Activated T-helper 1 cell treated with anti-CD3 and anti-CD28 coated beads, Interleukin-12 subunit alpha, Interleukin-12 subunit beta, Interleukin-2, Interleukin-4 antibody, amounts not matched to agents 30 ng/mL and 10 ng/mL and 1 ng/mL, durations not matched to agents 14 hours and 24 hours and 36 hours (primary cell): ENCODE data around the gene SCAMP4. TPM values are rescaled to one million over a fixed set of nuclear protein-coding genes. Genes with fewer than 3 reads are reported as not detected.

ENCODE experiments used
- DNase-seq: peaks from one replicate; pipeline ENCODE4 v3.0.0; 2021; ENCODE audit warnings: low spot score
- H3K27ac Mint-ChIP-seq: one replicate; pipeline ENCODE4 v1.8.0; 2021; ENCODE audit warnings: mild to moderate bottlenecking, mixed read lengths
- H3K27me3 Mint-ChIP-seq: one replicate; pipeline ENCODE4 v1.8.0; 2022; ENCODE audit warnings: mild to moderate bottlenecking, moderate library complexity, mixed read lengths; ENCODE audit not compliant: insufficient read depth
- H3K36me3 Mint-ChIP-seq: one replicate; pipeline ENCODE4 v1.8.0; 2021; ENCODE audit warnings: low read depth, mixed read lengths
- H3K4me1 Mint-ChIP-seq: one replicate; pipeline ENCODE4 v1.8.0; 2021; ENCODE audit warnings: low read depth, mixed read lengths
- H3K4me3 Mint-ChIP-seq: one replicate; pipeline ENCODE4 v1.8.0; 2021; ENCODE audit warnings: mild to moderate bottlenecking, moderate library complexity, mixed read lengths
- H3K9me3 Mint-ChIP-seq: one replicate; pipeline ENCODE4 v1.8.0; 2021; ENCODE audit warnings: mixed read lengths
- intact Hi-C: fragments of 100-400 bp; cut with micrococcal nuclease; formaldehyde crosslinking; loops from one replicate; pipeline ENCODE4 v1.15.1; 2024
- total RNA-seq: library from RNA; stranded (reverse); gene quantifications from 2 replicates; pipeline ENCODE4 v1.2.3, GENCODE V29; 2022

SCAMP4 gene
- 38.0 and 41.5 TPM in 2 replicates for total RNA-seq

GRCh38 chr19:1905110-1905862 lies at the start of gene SCAMP4, which contains the start of gene ADAT3:
SCAMP4 (plus strand) TSS chr19:1905399; CDS start chr19:1915020, 9,621 bp downstream.
ADAT3 (plus strand) TSS chr19:1905399; CDS start chr19:1912048, 6,649 bp downstream.
- peaks cover 3% of the 10 kb centered on the region for H3K36me3 Mint-ChIP-seq

GRCh38 chr19:1855828-1856255 lies 49.4 kb upstream of the SCAMP4 start:
- H3K4me3 Mint-ChIP-seq, result peak overlapping the region; percentile 80
- intact Hi-C loops, result loop anchor here (1.0 kb wide), 2 partner anchors 7 to 44 kb away; partner anchors contain the start of genes ATP8B3 and KLF16
- peaks cover 27% of the 10 kb centered on the region for H3K4me1 Mint-ChIP-seq
- H3K36me3 Mint-ChIP-seq, result peaks cover 4% of the 10 kb centered on the region
- no peaks in the 10 kb centered on the region for H3K9me3 Mint-ChIP-seq
- H3K27me3 Mint-ChIP-seq, result no peaks in the 10 kb centered on the region
- DNase-seq, result peak; percentile 27
- H3K27ac Mint-ChIP-seq, result peak overlapping the region; percentile 86

More at GRCh38 chr19:1905110-1905862, at the start of gene SCAMP4, which contains the start of gene ADAT3:
- Mint-ChIP-seq H3K4me1 (peaks cover 27% of the 10 kb centered on the region), H3K4me3 (peak within 1 kb of the TSS; percentile 90), H3K27me3 (no peaks in the 10 kb centered on the region), H3K27ac (peak within 1 kb of the TSS; percentile 83), H3K9me3 (no peaks in the 10 kb centered on the region)
- DNase-seq, result peak; percentile 99
- intact Hi-C loops, result loop anchor here (1.0 to 2.0 kb wide), 7 partner anchors 8 to 246 kb away; partner anchors contain the start of genes ABHD17A, AP3D1 and REXO1

- Mint-ChIP-seq H3K4me3 (peak overlapping the region; percentile 80), H3K9me3 (no peaks in the 10 kb centered on the region), H3K36me3 (peaks cover 4% of the 10 kb centered on the region), H3K4me1 (peaks cover 32% of the 10 kb centered on the region), H3K27ac (peak overlapping the region; percentile 86), H3K27me3 (no peaks in the 10 kb centered on the region)
- no peak for DNase-seq
- intact Hi-C loops, result no loop called here
Measured at GRCh38 chr19:1856345-1856697, 48.9 kb upstream of the SCAMP4 start.

- no peaks in the 10 kb centered on the region for H3K27me3 Mint-ChIP-seq
- peak overlapping the region; percentile 80 for H3K4me3 Mint-ChIP-seq
- peaks cover 38% of the 10 kb centered on the region for H3K4me1 Mint-ChIP-seq
- H3K9me3 Mint-ChIP-seq, result no peaks in the 10 kb centered on the region
- intact Hi-C loops, result no loop called here
- H3K27ac Mint-ChIP-seq, result peak overlapping the region; percentile 86
- H3K36me3 Mint-ChIP-seq, result peaks cover 6% of the 10 kb centered on the region
- peak; percentile 27 for DNase-seq
Measured at GRCh38 chr19:1856698-1857603, 48.2 kb upstream of the SCAMP4 start.

GRCh38 chr19:1857648-1858326 lies 47.4 kb upstream of the SCAMP4 start:
- intact Hi-C loops, result no loop called here
- Mint-ChIP-seq H3K27ac (peak overlapping the region; percentile 67), H3K4me1 (peaks cover 43% of the 10 kb centered on the region), H3K9me3 (no peaks in the 10 kb centered on the region), H3K36me3 (peaks cover 6% of the 10 kb centered on the region), H3K4me3 (peak overlapping the region; percentile 61), H3K27me3 (peaks cover 2% of the 10 kb centered on the region)
- no peak for DNase-seq

GRCh38 chr19:1858412-1859081 lies 46.7 kb upstream of the SCAMP4 start:
- Mint-ChIP-seq H3K27ac (no peak overlapping the region), H3K4me1 (peaks cover 37% of the 10 kb centered on the region), H3K27me3 (peaks cover 2% of the 10 kb centered on the region), H3K9me3 (no peaks in the 10 kb centered on the region), H3K4me3 (peak overlapping the region; percentile 61), H3K36me3 (peaks cover 2% of the 10 kb centered on the region)
- intact Hi-C loops, result no loop called here
- DNase-seq, result no peak

GRCh38 chr19:1859331-1859781 lies 45.8 kb upstream of the SCAMP4 start:
- intact Hi-C loops, result no loop called here
- Mint-ChIP-seq H3K27ac (peak overlapping the region; percentile 67), H3K36me3 (peaks cover 2% of the 10 kb centered on the region), H3K4me3 (peak overlapping the region; percentile 22), H3K27me3 (peaks cover 2% of the 10 kb centered on the region), H3K9me3 (no peaks in the 10 kb centered on the region), H3K4me1 (peaks cover 36% of the 10 kb centered on the region)
- no peak for DNase-seq

- Mint-ChIP-seq H3K36me3 (peaks cover 2% of the 10 kb centered on the region), H3K4me1 (peaks cover 30% of the 10 kb centered on the region), H3K4me3 (no peak overlapping the region), H3K9me3 (no peaks in the 10 kb centered on the region), H3K27me3 (peaks cover 2% of the 10 kb centered on the region), H3K27ac (no peak overlapping the region)
- intact Hi-C loops, result loop anchor here (5.0 kb wide), 3 partner anchors 292 to 453 kb away; partner anchors contain the start of genes AP3D1, DAZAP1, PCSK4 and REEP6
- no peak for DNase-seq
Measured at GRCh38 chr19:1860042-1860775, 45.0 kb upstream of the SCAMP4 start.

- Mint-ChIP-seq H3K27me3 (peaks cover 2% of the 10 kb centered on the region), H3K4me3 (peak overlapping the region; percentile 95), H3K9me3 (no peaks in the 10 kb centered on the region), H3K36me3 (peaks cover 2% of the 10 kb centered on the region), H3K4me1 (peaks cover 23% of the 10 kb centered on the region), H3K27ac (peak overlapping the region; percentile 68)
- no peak for DNase-seq
- intact Hi-C loops, result loop anchor here (5.0 kb wide), 3 partner anchors 291 to 454 kb away; partner anchors contain the start of genes AP3D1, DAZAP1, PCSK4 and REEP6
Measured at GRCh38 chr19:1860821-1861598, 44.2 kb upstream of the SCAMP4 start.

GRCh38 chr19:1861599-1862031 lies 43.6 kb upstream of the SCAMP4 start:
- H3K27ac Mint-ChIP-seq, result peak overlapping the region; percentile 68
- H3K9me3 Mint-ChIP-seq, result no peaks in the 10 kb centered on the region
- peaks cover 22% of the 10 kb centered on the region for H3K4me1 Mint-ChIP-seq
- peak overlapping the region; percentile 95 for H3K4me3 Mint-ChIP-seq
- peaks cover 2% of the 10 kb centered on the region for H3K36me3 Mint-ChIP-seq
- peaks cover 2% of the 10 kb centered on the region for H3K27me3 Mint-ChIP-seq
- no peak for DNase-seq
- intact Hi-C loops, result loop anchor here (5.0 kb wide), 3 partner anchors 291 to 454 kb away; partner anchors contain the start of genes AP3D1, DAZAP1, PCSK4 and REEP6
